GM21723 (cell line): Measurements from ENCODE around the gene UBQLN2.
A peak's percentile ranks its signal among the peaks of the same experiment; 100 is the strongest.
"Not testable (repeated sequence)": the region's sequence is repeated elsewhere in the genome, so short reads cannot be mapped to it uniquely, and the experiment has no call there.

Experiments
- ATAC-seq: cut with Tn5 transposase; IDR thresholded peaks from one replicate; pipeline ENCODE4 v1.9.1; 2021; ENCODE audit warnings: mild to moderate bottlenecking, moderate library complexity; ENCODE audit not compliant: unreplicated experiment

The UBQLN2 gene

DNA sequence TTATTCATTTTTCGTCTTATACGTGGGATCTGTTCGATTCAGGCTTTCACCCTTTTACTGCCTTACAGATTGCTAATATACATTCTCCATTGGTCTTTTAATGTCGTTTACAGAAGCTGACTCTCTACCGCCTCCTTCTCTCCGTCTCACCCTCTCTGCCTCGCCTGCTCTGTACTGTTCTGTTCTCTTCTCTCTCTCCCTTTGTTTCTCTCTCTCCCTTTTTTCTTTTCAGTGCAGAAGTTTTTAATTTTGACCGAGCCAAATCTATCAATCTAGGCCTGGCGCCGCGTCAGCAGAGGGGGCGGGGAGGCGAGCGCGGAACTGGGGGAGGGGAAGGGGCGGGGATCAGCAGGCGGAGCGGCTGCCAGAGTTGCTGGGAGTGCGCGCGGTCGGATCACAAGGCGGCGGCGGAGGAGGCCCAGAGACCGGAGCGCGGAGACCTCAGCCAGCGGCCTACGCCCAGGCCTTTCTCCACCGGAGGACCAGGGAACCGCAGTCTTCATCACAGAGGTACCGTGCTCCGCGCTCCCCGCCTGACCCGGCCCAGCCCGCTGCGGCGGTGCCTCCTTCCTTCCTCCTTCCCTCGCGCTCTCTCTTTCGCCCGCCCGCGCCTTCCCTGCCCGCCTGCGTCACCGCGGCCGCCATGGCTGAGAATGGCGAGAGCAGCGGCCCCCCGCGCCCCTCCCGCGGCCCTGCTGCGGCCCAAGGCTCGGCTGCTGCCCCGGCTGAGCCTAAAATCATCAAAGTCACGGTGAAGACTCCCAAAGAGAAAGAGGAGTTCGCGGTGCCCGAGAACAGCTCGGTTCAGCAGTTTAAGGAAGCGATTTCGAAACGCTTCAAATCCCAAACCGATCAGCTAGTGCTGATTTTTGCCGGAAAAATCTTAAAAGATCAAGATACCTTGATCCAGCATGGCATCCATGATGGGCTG lies at the start of gene UBQLN2:
TSS of gene UBQLN2 (plus strand) at position 397 of the 931 bp plus-strand sequence. CDS start at position 644, 247 bp downstream.
- peak; percentile 69 for ATAC-seq

DNA sequence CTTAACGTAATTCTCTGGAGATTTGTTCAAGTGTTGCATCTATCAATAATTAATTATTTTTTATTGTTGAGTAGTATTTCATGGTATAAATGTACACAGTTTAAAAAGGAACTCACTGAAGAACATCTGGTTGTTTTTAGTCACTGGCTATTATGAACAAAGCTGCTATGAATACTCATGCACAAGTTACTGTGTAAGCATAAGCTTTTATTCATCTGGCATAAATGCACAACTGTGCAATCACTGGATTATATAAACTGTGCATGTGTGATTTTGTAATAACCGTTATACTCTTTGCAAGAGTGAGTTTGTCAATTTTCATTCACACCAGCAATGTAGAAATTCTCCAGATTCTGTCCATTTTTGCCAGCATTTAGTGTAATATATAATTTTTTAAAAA lies 43.8 kb upstream of the UBQLN2 start:
- no peak for ATAC-seq

DNA sequence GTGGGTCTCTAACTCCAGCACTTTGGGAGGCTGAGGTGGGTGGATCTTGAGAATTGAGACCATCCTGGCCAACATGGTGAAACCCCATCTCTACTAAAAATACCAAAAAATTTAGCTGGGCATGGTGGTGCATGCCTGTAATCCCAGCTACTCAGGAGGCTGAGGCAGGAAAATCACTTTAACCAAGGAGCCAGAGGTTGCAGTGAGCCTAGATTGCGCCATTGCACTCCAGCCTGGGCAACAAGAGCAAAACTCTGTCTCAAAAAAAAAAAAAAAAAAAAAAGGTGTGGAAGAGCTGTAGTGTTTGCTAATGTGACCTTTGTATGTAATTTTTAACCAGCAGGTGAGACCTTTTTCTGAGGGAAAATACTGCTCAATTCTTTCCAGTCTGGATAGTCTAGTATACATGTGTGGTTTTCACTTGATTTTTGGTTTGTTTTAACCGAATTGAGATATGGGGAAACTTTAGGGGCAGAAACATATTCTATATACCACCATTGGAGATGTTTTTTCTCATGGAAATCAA lies 33.9 kb upstream of the UBQLN2 start:
- not testable (repeated sequence) for ATAC-seq

DNA sequence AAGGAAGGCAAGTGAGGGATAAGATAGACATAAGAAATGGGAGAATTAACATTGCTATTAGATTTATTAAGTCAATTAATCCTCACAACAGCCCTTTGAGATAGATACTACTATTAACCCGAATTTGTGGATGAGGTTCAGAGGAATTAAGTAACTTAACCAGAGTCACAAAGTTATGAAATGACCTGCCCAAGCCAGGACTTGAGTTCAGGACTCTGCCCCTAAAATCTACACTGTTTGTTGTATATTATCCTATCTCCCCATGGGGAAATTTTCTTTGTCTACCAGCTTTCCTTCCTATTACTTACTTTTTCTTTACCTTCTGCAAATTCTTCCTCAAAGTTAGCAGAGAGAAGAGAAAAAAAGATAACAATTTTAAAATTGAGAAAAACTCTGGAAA lies 33.4 kb upstream of the UBQLN2 start:
- no peak for ATAC-seq

DNA sequence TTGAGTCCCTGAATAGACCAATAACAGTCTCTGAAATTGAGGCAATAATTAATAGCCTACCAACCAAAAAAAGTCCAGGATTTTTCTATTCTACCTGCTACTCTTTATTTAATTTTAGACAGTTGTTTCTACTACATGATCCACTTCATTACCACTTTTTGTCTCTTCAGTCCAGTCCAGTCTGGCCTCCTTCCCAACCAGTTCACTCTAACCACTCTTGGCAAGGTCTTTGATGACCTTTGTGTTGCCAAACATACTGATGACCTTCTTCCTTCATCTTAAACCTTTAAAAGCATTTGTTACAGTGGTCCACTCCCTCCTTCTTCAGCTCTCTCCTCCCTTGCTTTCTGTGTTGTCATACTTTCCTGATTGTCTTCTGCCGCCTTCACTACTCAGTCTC lies 12.8 kb upstream of the UBQLN2 start:
- ATAC-seq, result no peak

DNA sequence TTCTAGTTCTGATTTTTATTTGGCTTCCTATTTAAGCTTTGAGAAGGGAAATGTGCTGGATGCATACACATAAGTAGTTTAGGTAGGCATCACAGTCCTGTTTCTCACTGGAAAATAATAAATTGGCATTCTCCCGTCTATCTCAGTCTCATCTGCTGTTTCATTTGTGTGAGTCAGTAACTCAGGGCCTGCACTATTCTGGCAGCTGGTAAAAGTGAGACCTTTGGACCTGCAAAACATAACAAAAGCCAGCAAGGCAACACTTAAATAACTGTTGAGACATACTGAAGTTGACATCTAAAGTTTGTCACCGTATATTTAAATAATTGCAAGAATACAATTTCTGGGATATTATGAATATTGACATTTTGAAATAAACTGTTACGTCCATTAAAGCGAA lies 8.6 kb upstream of the UBQLN2 start:
- no peak for ATAC-seq

DNA sequence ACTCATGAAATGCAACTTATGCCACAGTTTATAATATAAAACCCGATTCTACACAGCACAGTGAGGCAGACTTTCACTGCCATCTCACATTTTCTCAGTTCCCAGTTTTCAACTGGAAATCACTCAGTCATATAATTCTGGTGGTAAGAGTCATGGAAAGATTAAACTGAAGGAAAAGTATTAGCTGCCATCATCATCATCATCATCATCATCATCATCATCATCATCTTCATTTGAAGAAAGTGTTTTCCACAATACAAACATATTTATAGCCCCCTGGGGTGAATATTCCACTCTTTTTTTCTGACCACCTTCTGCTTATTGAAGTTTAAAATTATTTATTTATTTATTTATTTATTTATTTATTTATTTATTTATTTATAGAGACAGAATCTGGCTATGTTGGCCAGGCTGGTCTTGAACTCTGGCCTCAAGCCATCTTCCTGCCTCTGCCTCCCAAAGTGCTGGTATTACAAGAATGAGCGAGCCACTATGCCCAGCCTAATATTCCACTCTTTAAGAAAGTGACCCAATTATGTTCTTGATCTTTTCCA lies 6.0 kb upstream of the UBQLN2 start:
- no peak for ATAC-seq

DNA sequence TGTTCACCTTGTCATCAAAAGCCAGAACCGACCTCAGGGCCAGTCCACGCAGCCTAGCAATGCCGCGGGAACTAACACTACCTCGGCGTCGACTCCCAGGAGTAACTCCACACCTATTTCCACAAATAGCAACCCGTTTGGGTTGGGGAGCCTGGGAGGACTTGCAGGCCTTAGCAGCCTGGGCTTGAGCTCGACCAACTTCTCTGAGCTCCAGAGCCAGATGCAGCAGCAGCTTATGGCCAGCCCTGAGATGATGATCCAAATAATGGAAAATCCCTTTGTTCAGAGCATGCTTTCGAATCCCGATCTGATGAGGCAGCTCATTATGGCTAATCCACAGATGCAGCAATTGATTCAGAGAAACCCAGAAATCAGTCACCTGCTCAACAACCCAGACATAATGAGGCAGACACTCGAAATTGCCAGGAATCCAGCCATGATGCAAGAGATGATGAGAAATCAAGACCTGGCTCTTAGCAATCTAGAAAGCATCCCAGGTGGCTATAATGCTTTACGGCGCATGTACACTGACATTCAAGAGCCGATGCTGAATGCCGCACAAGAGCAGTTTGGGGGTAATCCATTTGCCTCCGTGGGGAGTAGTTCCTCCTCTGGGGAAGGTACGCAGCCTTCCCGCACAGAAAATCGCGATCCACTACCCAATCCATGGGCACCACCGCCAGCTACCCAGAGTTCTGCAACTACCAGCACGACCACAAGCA lies 898 bp downstream of the UBQLN2 start:
- ATAC-seq, result peak; percentile 19

DNA sequence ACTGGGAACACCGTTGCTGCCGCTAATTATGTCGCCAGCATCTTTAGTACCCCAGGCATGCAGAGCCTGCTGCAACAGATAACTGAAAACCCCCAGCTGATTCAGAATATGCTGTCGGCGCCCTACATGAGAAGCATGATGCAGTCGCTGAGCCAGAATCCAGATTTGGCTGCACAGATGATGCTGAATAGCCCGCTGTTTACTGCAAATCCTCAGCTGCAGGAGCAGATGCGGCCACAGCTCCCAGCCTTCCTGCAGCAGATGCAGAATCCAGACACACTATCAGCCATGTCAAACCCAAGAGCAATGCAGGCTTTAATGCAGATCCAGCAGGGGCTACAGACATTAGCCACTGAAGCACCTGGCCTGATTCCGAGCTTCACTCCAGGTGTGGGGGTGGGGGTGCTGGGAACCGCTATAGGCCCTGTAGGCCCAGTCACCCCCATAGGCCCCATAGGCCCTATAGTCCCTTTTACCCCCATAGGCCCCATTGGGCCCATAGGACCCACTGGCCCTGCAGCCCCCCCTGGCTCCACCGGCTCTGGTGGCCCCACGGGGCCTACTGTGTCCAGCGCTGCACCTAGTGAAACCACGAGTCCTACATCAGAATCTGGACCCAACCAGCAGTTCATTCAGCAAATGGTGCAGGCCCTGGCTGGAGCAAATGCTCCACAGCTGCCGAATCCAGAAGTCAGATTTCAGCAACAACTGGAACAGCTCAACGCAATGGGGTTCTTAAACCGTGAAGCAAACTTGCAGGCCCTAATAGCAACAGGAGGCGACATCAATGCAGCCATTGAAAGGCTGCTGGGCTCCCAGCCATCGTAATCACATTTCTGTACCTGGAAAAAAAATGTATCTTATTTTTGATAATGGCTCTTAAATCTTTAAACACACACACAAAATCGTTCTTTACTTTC lies 1.8 kb downstream of the UBQLN2 start:
- ATAC-seq, result no peak

DNA sequence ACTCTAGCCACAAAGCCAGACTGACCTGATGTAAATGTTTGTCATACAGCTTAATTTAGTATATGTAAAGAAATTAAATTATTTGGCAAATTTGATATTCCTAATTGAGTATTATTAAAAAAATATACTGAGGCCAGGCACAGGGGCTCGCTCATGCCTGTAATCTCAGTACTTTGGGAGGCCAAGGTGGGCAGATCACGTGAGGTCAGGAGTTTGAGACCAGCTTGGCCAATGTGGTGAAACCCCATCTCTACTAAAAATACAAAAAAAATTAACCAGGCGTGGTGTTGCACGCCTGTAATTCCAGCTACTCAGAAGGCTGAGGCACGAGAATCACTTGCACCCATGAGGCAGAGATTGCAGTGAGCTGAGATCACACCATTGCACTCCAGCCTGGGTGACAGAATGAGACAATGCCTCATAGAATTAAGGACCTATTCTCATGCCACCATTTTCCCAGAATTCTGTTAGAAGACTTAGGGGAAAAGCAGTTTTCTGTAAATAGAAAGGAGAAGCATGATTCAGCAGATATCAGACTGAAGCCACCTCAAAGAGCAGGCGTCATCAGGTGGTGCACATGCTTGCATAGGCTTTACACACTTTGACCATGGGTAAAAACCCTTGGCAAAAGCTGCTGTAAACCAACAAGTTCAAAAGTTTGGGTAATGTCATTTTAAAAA lies 6.1 kb downstream of the UBQLN2 start:
- ATAC-seq, result peak; percentile 35

DNA sequence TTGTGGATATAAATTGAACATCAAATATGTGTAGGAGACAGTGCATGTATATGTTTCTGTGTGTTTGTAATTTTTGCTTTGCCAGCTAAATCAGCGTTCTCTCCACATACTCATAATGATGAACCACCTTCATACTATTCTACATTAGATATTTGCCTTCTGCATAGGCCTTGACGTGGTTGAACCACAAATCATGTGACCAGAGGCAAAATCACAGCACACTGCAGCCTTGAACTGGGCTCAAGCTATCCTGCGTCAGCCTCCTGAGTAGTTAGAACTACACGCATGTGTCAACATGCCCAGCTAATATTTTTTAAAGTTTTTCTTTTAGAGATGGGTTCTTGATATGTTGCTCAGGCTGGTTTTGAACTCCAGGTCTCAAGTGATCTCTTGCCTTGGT lies 9.5 kb downstream of the UBQLN2 start:
- ATAC-seq, result no peak

DNA sequence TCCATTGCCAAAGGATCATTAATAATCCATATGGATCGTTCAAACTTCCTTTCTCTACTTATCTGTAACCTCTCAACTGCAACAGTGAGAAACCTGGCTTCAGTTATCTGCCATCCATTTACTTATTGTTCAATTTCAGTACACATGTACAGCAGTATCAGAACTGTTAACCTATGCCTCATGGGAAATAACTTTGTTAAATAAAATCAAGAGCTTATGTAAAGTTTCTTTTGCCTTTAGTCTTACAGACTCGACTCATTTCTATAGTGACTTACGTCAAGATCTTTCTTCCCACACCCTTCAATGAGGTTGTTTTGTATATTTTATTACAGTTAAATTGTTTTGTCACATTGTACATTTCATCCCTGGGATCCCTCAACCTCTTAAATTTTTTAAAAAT lies 11.4 kb downstream of the UBQLN2 start:
- ATAC-seq, result no peak

DNA sequence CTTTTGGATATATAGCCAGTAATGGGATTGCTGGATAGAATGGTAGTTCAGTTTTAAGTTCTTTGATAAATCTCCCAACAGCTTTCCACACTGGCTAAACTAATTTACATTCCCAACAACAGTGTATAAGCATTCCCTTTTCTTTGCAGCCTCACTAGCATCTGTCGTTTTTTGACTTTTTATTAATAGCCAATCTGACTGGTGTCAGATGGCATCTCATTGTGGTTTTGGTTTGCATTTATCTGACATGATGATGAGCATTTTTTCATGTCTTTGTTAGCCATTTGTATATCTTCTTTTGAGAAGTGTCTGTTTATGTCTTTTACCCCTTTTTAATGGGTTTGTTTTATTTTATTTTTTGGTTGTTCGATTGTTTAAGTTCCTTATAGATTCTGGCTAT lies 13.3 kb downstream of the UBQLN2 start:
- ATAC-seq, result no peak

DNA sequence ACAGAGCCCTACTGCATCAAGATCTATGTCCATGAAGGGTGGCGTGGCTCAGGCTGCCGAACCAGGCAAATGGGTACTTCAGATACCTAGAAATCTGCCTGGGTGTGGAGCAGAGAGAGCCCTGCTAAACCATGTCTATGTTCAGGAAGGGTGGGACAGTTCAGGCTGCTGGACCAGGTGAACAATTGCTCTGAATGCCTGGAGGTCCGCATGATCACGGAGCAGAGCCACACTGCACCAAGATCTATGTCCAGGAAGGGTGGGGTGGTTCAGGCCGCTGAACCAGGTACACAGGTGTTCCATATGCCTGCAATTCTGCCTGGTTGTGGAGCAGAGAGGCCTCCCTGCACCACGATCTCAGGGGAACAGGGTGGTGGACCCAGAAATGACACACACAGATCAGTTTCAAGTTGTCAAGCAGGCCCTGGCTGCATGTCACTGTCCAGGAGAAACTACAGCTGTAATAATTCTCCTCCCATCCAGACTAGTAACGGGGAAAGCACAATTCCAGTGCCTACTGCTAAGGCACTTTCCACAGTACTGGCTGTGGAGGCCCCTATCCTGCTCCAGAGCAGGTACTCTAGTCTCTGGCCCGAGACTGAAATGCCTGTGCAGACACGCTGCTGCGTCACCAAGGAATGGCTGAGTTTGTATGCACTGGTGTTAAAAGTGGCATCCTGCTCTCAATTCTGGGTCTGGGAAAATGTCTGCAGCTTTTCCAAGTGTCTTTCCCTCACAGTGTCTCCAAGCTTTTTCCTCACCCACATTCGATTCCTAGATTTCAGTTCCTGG lies 25.2 kb downstream of the UBQLN2 start:
- ATAC-seq, result no peak

DNA sequence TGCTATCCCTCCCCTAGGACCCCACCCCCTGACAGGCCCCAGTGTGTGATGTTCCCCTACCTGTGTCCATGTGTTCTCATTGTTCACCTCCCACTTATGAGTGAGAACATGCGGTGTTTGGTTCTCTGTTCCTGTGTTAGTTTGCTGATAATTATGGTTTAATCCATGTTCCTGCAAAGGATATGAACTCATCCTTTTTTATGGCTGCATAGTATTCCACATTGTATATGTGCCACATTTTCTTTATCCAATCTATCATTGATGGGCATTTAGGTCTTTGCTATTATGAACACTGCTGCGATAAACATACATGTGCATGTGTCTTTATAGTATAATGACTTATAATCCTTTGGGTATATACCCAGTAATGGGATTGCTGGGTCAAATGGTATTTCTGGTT lies 28.4 kb downstream of the UBQLN2 start:
- not testable (repeated sequence) for ATAC-seq

DNA sequence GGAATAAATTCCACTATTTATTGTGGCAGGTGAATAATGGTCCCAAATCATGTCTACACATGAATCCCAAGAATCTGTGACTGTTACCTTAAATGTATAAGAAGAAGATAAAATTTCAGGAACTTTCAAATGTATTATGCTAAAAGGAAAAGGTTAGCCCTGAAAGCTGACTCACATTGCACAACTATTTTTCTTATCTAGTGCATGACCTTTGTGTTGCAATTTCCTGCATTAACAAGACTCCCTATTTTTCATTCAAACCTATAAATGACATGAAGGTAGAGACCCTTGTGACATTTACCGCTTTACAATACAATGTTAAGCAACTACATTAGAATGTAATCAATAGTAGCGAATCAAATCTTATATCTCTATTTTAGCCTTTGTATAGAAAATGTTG lies 36.7 kb downstream of the UBQLN2 start:
- ATAC-seq, result no peak

DNA sequence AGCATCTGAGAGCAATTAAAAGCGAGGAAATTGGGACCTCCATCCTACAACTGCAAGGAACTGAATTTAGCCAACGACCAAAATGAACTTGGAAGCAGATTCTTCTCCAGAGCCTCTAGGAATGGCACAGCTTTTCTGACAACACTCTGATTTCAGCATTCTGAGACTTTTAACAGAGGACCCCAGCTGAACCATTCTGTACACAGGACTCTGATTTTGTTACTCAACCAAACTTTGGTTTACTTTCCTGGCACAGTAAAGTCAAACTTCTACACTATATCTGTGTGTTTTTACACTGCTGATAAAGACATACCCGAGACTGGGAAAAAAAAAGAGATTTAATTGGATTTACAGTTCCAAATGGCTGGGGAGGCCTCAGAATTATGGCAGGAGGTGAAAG lies 37.6 kb downstream of the UBQLN2 start:
- no peak for ATAC-seq

DNA sequence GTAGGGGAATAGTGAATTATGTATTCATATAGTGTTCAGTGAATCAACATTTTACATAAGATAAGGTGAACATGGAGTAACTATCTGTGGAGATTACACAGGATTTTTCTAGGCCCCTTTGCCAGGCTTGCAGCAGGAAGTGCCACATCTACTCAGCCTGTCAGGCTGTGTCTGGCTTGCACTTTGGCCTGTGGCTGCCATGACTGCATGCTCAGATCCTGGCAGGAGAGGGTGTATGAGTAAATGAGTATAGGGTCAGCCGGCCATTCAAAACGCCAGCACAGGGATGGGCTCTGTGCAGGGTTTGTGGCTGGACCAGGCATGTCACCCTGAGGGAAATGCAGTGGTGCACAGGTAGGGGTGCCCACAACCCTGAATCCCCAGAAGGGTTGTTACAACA lies 51.9 kb downstream of the UBQLN2 start:
- ATAC-seq, result no peak
